ENCODE measurements around the gene DECR2. TPM values are rescaled to one million over a fixed set of nuclear protein-coding genes. Genes with fewer than 3 reads are reported as not detected.

Gene DECR2
- total RNA-seq, 1 donor from 2014 or later, result 21.5 TPM

GRCh38 chr16:427250-427649 is 25.6 kb downstream of the DECR2 start:
- Mint-ChIP-seq H3K9me3 (no peaks in the 10 kb centered on the region), H3K36me3 (peaks cover 9% of the 10 kb centered on the region), H3K4me1 (ENCODE audit: unreplicated experiment) (peaks cover 29% of the 10 kb centered on the region), H3K27ac (peak overlapping the region; percentile 87), H3K4me3 (peak overlapping the region; percentile 88), H3K27me3 (peaks cover 14% of the 10 kb centered on the region)
- TF ChIP-seq, protein P1, sequence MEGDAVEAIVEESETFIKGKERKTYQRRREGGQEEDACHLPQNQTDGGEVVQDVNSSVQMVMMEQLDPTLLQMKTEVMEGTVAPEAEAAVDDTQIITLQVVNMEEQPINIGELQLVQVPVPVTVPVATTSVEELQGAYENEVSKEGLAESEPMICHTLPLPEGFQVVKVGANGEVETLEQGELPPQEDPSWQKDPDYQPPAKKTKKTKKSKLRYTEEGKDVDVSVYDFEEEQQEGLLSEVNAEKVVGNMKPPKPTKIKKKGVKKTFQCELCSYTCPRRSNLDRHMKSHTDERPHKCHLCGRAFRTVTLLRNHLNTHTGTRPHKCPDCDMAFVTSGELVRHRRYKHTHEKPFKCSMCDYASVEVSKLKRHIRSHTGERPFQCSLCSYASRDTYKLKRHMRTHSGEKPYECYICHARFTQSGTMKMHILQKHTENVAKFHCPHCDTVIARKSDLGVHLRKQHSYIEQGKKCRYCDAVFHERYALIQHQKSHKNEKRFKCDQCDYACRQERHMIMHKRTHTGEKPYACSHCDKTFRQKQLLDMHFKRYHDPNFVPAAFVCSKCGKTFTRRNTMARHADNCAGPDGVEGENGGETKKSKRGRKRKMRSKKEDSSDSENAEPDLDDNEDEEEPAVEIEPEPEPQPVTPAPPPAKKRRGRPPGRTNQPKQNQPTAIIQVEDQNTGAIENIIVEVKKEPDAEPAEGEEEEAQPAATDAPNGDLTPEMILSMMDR (conservative IDR thresholded peaks at IDR 0.05), result no peak
- DNase-seq (ENCODE audit: extremely low spot score, unreplicated experiment), result no peak

DNA sequence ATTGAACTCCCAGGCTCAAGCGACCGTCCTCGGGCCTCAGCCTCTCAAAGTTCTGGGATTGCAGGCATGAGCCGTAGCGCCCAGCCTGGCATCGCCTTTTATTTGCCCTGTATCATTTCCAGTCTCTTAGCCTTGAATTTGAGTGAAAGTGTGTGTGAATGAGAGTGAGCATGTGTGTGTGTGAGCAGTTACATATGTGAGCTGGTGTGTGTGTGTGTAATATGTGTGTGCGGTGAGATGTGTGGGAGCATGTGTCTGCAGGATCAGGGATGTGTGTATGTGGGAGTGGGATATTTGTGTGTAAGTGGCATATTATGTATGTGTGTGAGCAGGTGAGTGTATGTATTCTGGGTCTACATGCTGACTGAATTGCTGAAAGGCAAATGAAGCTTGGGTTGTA is 29.2 kb downstream of the DECR2 start:
- TF ChIP-seq, protein P1 (conservative IDR thresholded peaks at IDR 0.05), result no peak
- H3K27ac Mint-ChIP-seq, result no peak overlapping the region
- H3K27me3 Mint-ChIP-seq, result no peaks in the 10 kb centered on the region
- peaks cover 29% of the 10 kb centered on the region for H3K4me1 Mint-ChIP-seq (ENCODE audit: unreplicated experiment)
- no peak for DNase-seq (ENCODE audit: extremely low spot score, unreplicated experiment)
- no peaks in the 10 kb centered on the region for H3K9me3 Mint-ChIP-seq
- H3K36me3 Mint-ChIP-seq, result peaks cover 19% of the 10 kb centered on the region
- no peak overlapping the region for H3K4me3 Mint-ChIP-seq

GRCh38 chr16:440627-441026 is 38.9 kb downstream of the DECR2 start:
- H3K4me3 Mint-ChIP-seq, result no peak overlapping the region
- no peak overlapping the region for H3K27ac Mint-ChIP-seq
- DNase-seq (ENCODE audit: extremely low spot score, unreplicated experiment), result no peak
- TF ChIP-seq, protein P1 (conservative IDR thresholded peaks at IDR 0.05), result no peak
- H3K4me1 Mint-ChIP-seq (ENCODE audit: unreplicated experiment), result peaks cover 21% of the 10 kb centered on the region
- H3K36me3 Mint-ChIP-seq, result peaks cover 21% of the 10 kb centered on the region
- no peaks in the 10 kb centered on the region for H3K27me3 Mint-ChIP-seq
- H3K9me3 Mint-ChIP-seq, result no peaks in the 10 kb centered on the region

GRCh38 chr16:441447-441846 is 39.8 kb downstream of the DECR2 start:
- peaks cover 21% of the 10 kb centered on the region for H3K4me1 Mint-ChIP-seq (ENCODE audit: unreplicated experiment)
- TF ChIP-seq, protein P1 (conservative IDR thresholded peaks at IDR 0.05), result no peak
- no peaks in the 10 kb centered on the region for H3K27me3 Mint-ChIP-seq
- no peaks in the 10 kb centered on the region for H3K9me3 Mint-ChIP-seq
- DNase-seq (ENCODE audit: extremely low spot score, unreplicated experiment), result no peak
- H3K36me3 Mint-ChIP-seq, result peaks cover 21% of the 10 kb centered on the region
- no peak overlapping the region for H3K27ac Mint-ChIP-seq
- no peak overlapping the region for H3K4me3 Mint-ChIP-seq

- no peak overlapping the region for H3K27ac Mint-ChIP-seq
These were observed 41.3 kb downstream of the DECR2 start for GRCh38 chr16:442976-443375.

More at GRCh38 chr16:442976-443375, 41.3 kb downstream of the DECR2 start:
- Mint-ChIP-seq H3K36me3 (peaks cover 21% of the 10 kb centered on the region), H3K4me1 (ENCODE audit: unreplicated experiment) (peaks cover 21% of the 10 kb centered on the region), H3K27me3 (no peaks in the 10 kb centered on the region), H3K4me3 (no peak overlapping the region), H3K9me3 (no peaks in the 10 kb centered on the region)
- no peak for DNase-seq (ENCODE audit: extremely low spot score, unreplicated experiment)
- TF ChIP-seq, protein P1 (conservative IDR thresholded peaks at IDR 0.05), result no peak
